Measurements from ENCODE around the gene ST3GAL2.

- TF ChIP-seq CTCF (IDR thresholded peaks at IDR 0.05) (no peak), POLR2A (IDR thresholded peaks at IDR 0.05) (no peak)
These were observed 9.2 kb upstream of the ST3GAL2 start for GRCh38 chr16:70448075-70448474.
